K562 (cell line): ENCODE results near the gene NUAK1.

Source experiments
- CEBPB ChIP-seq: fragments of 450-650 bp; IDR thresholded peaks from 2 replicates; pipeline ENCODE4 v1.6.1; 2016; ENCODE audit warnings: missing genetic modification characterization, missing compliant biosample characterization
- CTCF ChIP-seq, 3 experiments: IDR thresholded peaks in 2 of 3; conservative IDR thresholded peaks in 1 of 3; 2 replicates each; pipeline ENCODE4 v1.5.1; 2011 to 2012; ENCODE audit warnings: low read length in 3 of 3, mild to moderate bottlenecking in 3 of 3, control low read depth in 2 of 3, improper control_type of control experiment in 1 of 3, inconsistent platforms in 1 of 3, low read depth in 1 of 3, mixed read lengths in 1 of 3, moderate library complexity in 1 of 3; ENCODE audit not compliant: insufficient read depth in 2 of 3
- E2F4 ChIP-seq: sonication (generic); formaldehyde crosslinking; IDR thresholded peaks from 2 replicates; pipeline ENCODE4 v1.8.0; 2022; ENCODE audit warnings: mild to moderate bottlenecking, low read depth, missing genetic modification reagents
- GATAD2A ChIP-seq: fragments of 450-650 bp; IDR thresholded peaks from 2 replicates; pipeline ENCODE4 v1.6.1; 2017
- HMGN3 ChIP-seq: IDR thresholded peaks from 2 replicates; pipeline ENCODE4 v1.6.1; 2011; ENCODE audit warnings: borderline replicate concordance, low read depth, mild to moderate bottlenecking, mixed read lengths, low read length; ENCODE audit not compliant: insufficient read length; ENCODE audit errors: extremely low read depth
- MLLT1 ChIP-seq, 2 experiments: fragments of 450-650 bp; IDR thresholded peaks; 2 replicates each; pipeline ENCODE4 v1.6.1; 2016
- MNT ChIP-seq, 2 experiments: fragments of 450-650 bp; conservative IDR thresholded peaks; 2 replicates each; pipeline ENCODE4 v1.6.1; 2017; ENCODE audit warnings: mild to moderate bottlenecking in 2 of 2, moderate library complexity in 2 of 2
- RBBP5 ChIP-seq: fragments of 200-600 bp; sonication (generic); IDR thresholded peaks from 2 replicates; pipeline ENCODE4 v1.6.1; 2012; ENCODE audit warnings: borderline replicate concordance, mild to moderate bottlenecking, low read length, control low read depth, inconsistent platforms; ENCODE audit not compliant: insufficient read depth, poor library complexity, severe bottlenecking
- STAT6 ChIP-seq: sonication (generic); formaldehyde crosslinking; IDR thresholded peaks from 2 replicates; pipeline ENCODE4 v1.8.1; 2023; ENCODE audit warnings: mild to moderate bottlenecking, missing genetic modification reagents
- TAF1 ChIP-seq: IDR thresholded peaks from 2 replicates; pipeline ENCODE4 v1.6.1; 2011; ENCODE audit warnings: mild to moderate bottlenecking, low read length, moderate library complexity; ENCODE audit not compliant: insufficient read depth, control insufficient read depth, severe bottlenecking; ENCODE audit errors: extremely low read depth
- USF2 ChIP-seq: sonication (generic); formaldehyde crosslinking; IDR thresholded peaks from 2 replicates; pipeline ENCODE4 v1.5.0; 2020; ENCODE audit warnings: missing genetic modification reagents

- TF ChIP-seq CTCF (IDR thresholded peaks at IDR 0.05 in 2 of 3, conservative IDR thresholded peaks at IDR 0.05 in 1 of 3; ENCODE audit: insufficient read depth in 2 of 3, low read depth in 1 of 3, low read length in 3 of 3) (no peak), E2F4 (CRISPR knock-in tag) (no peak), TAF1 (no peak), CEBPB (no peak), GATAD2A (no peak), MLLT1 (IDR thresholded peaks at IDR 0.05) (no peak), HMGN3 (no peak), MNT (conservative IDR thresholded peaks at IDR 0.05) (no peak), RBBP5 (no peak), STAT6 (CRISPR knock-in tag) (no peak), USF2 (CRISPR knock-in tag) (no peak)
Measured at GRCh38 chr12:106187155-106187789, 48.5 kb upstream of the NUAK1 start.
